Effector memory CD8-positive, alpha-beta T cell (primary cell): Measurements from ENCODE around the gene ZNF346.
"Not testable (repeated sequence)": the region's sequence is repeated elsewhere in the genome, so short reads cannot be mapped to it uniquely, and the experiment has no call there.

Experiments
- ATAC-seq: fragments of 150-1000 bp; cut with Tn5 transposase; replicated peaks from 2 replicates; pipeline ENCODE4 v1.10.0; 2021; ENCODE audit warnings: mild to moderate bottlenecking, moderate library complexity
- DNase-seq, 3 experiments: peaks; one replicate each; pipeline ENCODE4 v3.0.0; 2021
- H3K27ac Mint-ChIP-seq, 2 donors: one replicate each; pipeline ENCODE4 v1.8.0; 2022; ENCODE audit warnings: mild to moderate bottlenecking in 2 of 2, mixed read lengths in 2 of 2, moderate library complexity in 2 of 2
- H3K27me3 Mint-ChIP-seq, 2 donors: one replicate each; pipeline ENCODE4 v1.8.0; 2022; ENCODE audit warnings: mixed read lengths in 2 of 2
- H3K36me3 Mint-ChIP-seq: one replicate; pipeline ENCODE4 v1.8.0; 2022; ENCODE audit warnings: mild to moderate bottlenecking, moderate library complexity, mixed read lengths; ENCODE audit not compliant: insufficient read depth
- H3K4me1 Mint-ChIP-seq, 2 donors: one replicate each; pipeline ENCODE4 v1.8.0; 2022; ENCODE audit warnings: low read depth in 2 of 2, mixed read lengths in 2 of 2
- H3K4me3 Mint-ChIP-seq, 2 donors: one replicate each; pipeline ENCODE4 v1.8.0; 2022; ENCODE audit warnings: mild to moderate bottlenecking in 2 of 2, mixed read lengths in 2 of 2, moderate library complexity in 2 of 2
- H3K9me3 Mint-ChIP-seq, 2 donors: one replicate each; pipeline ENCODE4 v1.8.0; 2022; ENCODE audit warnings: mixed read lengths in 2 of 2

ZNF346 gene

DNA sequence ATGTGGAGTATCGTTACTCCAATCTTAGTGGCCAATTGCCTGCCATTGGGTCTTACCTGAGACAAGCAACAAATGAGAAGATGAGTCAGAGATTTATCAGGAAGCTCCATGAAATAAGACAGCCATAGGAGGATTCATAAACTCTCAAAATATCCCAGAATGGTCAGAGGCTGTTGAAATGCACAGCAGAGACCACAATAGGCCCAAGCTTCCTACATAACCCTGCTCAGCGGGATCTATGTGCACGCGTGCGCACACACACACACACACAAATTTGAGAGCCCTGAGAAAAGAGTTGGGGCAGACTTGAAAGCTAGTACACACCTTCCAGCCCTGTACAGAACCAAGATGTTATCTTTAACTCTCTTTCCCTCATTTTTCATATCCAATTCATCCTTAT lies 25.7 kb upstream of the ZNF346 start:
- H3K27me3 Mint-ChIP-seq: no peaks in the 10 kb centered on the region
- peaks cover 33 to 52% of the 10 kb centered on the region in 2 donors for H3K4me1 Mint-ChIP-seq
- H3K4me3 Mint-ChIP-seq: no peak overlapping the region
- H3K27ac Mint-ChIP-seq: peak overlapping the region in 1 of 2 donors; percentile 9
- peaks cover 5% of the 10 kb centered on the region for H3K36me3 Mint-ChIP-seq
- no peaks in the 10 kb centered on the region for H3K9me3 Mint-ChIP-seq
- ATAC-seq (no peak), DNase-seq (no peak)

- Mint-ChIP-seq H3K27me3 (no peaks in the 10 kb centered on the region), H3K9me3 (no peaks in the 10 kb centered on the region), H3K36me3 (no peaks in the 10 kb centered on the region), H3K4me3 (no peak overlapping the region), H3K27ac (no peak overlapping the region), H3K4me1 (peaks cover 34 to 54% of the 10 kb centered on the region in 2 donors)
- ATAC-seq: no peak
- DNase-seq: no peak
Measured at GRCh38 chr5:176998828-176999227, 23.7 kb upstream of the ZNF346 start.

GRCh38 chr5:176999526-176999925 lies 23.0 kb upstream of the ZNF346 start:
- not testable (repeated sequence) for H3K27me3 Mint-ChIP-seq, H3K4me3 Mint-ChIP-seq, H3K9me3 Mint-ChIP-seq, H3K36me3 Mint-ChIP-seq, DNase-seq, ATAC-seq
- Mint-ChIP-seq H3K27ac (peak overlapping the region in 1 of 2 donors; percentile 75), H3K4me1 (peaks cover 33 to 57% of the 10 kb centered on the region in 2 donors)

- H3K27ac Mint-ChIP-seq: no peak overlapping the region
- peak overlapping the region in 1 of 2 donors; percentile 96 for H3K4me3 Mint-ChIP-seq
- ATAC-seq: no peak
- no peaks in the 10 kb centered on the region for H3K9me3 Mint-ChIP-seq
- H3K4me1 Mint-ChIP-seq: peaks cover 28 to 49% of the 10 kb centered on the region in 2 donors
- H3K27me3 Mint-ChIP-seq: no peaks in the 10 kb centered on the region
- peaks cover 22% of the 10 kb centered on the region for H3K36me3 Mint-ChIP-seq
- no peak for DNase-seq
Measured at GRCh38 chr5:177003649-177004048, 18.8 kb upstream of the ZNF346 start.

- H3K27ac Mint-ChIP-seq: peak overlapping the region in 1 of 2 donors; percentile 96
- peaks cover 22% of the 10 kb centered on the region for H3K36me3 Mint-ChIP-seq
- H3K4me3 Mint-ChIP-seq: peak overlapping the region; percentile 96 to 98
- no peak for ATAC-seq
- no peaks in the 10 kb centered on the region for H3K9me3 Mint-ChIP-seq
- H3K27me3 Mint-ChIP-seq: no peaks in the 10 kb centered on the region
- peaks cover 22 to 42% of the 10 kb centered on the region in 2 donors for H3K4me1 Mint-ChIP-seq
- no peak for DNase-seq
Measured at GRCh38 chr5:177004961-177005360, 17.5 kb upstream of the ZNF346 start.

- H3K27me3 Mint-ChIP-seq: no peaks in the 10 kb centered on the region
- H3K36me3 Mint-ChIP-seq: peaks cover 22% of the 10 kb centered on the region
- ATAC-seq: peak; percentile 57
- peaks cover 22 to 38% of the 10 kb centered on the region in 2 donors for H3K4me1 Mint-ChIP-seq
- peak; percentile 27 to 61 (median 47) for DNase-seq
- H3K4me3 Mint-ChIP-seq: peak overlapping the region; percentile 96 to 98
- peak overlapping the region; percentile 94 to 96 for H3K27ac Mint-ChIP-seq
- no peaks in the 10 kb centered on the region for H3K9me3 Mint-ChIP-seq
Measured at GRCh38 chr5:177005619-177006264, 16.8 kb upstream of the ZNF346 start.

DNA sequence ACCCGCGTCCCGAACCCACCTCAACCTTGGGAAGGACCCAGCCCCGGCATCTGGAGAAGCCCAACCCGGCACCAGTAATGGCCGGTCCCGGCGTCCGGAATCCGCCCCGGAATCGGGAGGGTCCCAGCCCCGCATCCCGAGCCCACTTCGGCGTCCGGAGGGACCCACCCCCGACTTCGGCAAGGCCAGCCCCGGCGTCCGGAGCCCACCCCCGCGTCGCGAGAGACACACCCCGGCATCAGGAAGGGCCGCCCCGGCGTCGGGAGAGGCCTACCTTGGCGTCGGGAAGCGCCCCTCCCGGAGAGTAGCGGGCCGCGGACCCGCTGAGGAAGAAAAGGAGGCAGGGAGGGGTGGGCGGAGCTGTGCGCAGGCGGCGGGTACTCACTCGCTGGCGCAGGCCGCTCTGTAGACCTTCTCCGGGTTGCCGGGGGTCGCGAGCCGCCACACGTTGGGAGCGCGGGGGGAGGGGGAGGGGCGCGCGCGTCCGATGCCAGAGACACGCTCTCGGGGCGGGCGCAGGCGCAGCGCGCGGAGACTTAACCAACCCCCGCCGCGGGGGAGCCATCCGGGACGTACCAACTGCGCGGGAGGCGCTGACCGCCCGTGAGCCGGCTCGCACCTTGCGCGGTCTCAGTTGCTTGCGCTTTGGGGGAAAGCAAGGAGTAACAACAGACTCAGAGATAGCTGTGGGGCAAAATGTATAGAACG lies 16.1 kb upstream of the ZNF346 start, which contains the start of gene UIMC1:
Gene UIMC1, minus strand, starts transcription at position 515 of the 708 bp plus-strand sequence. CDS start 24,164 bp downstream, outside the sequence.
- Mint-ChIP-seq H3K9me3 (no peaks in the 10 kb centered on the region), H3K4me3 (peak within 1 kb of the TSS; percentile 96 to 98), H3K36me3 (peaks cover 22% of the 10 kb centered on the region), H3K4me1 (peaks cover 22 to 31% of the 10 kb centered on the region in 2 donors), H3K27me3 (no peaks in the 10 kb centered on the region), H3K27ac (peak within 1 kb of the TSS; percentile 94 to 96)
- peak; percentile 86 for ATAC-seq
- peak; percentile 90 to 92 (median 92) for DNase-seq

GRCh38 chr5:177008716-177009115 lies 13.8 kb upstream of the ZNF346 start:
- Mint-ChIP-seq H3K27ac (no peak overlapping the region), H3K36me3 (peaks cover 22% of the 10 kb centered on the region), H3K4me3 (no peak overlapping the region), H3K4me1 (peaks cover 16 to 26% of the 10 kb centered on the region in 2 donors), H3K27me3 (no peaks in the 10 kb centered on the region), H3K9me3 (no peaks in the 10 kb centered on the region)
- no peak for ATAC-seq
- no peak for DNase-seq

- peaks cover 22% of the 10 kb centered on the region for H3K36me3 Mint-ChIP-seq
- H3K4me3 Mint-ChIP-seq: no peak overlapping the region
- no peaks in the 10 kb centered on the region for H3K9me3 Mint-ChIP-seq
- no peak overlapping the region for H3K27ac Mint-ChIP-seq
- peaks cover 13% of the 10 kb centered on the region in 2 donors for H3K4me1 Mint-ChIP-seq
- no peak for DNase-seq
- ATAC-seq: no peak
- no peaks in the 10 kb centered on the region for H3K27me3 Mint-ChIP-seq
Measured at GRCh38 chr5:177010153-177010552, 12.3 kb upstream of the ZNF346 start.

DNA sequence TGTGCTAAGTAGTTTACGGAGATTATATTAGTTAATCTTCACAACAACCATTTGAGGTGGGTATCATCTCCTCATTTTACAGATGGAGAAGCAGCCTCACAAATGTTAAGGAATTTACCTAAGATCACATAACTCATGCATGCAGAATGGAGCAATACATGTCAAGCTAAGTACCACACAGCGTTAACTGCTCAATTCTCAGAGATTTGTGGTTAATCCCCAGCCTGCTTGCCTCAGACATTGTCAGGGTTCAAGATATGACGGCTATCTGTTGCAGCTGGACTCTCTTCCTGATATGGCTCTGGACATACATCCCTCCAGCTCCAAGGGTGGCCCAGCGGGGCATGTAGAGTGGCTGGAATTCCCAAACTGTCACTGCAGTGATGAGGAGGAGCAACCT lies 7.3 kb upstream of the ZNF346 start:
- no peaks in the 10 kb centered on the region for H3K9me3 Mint-ChIP-seq
- DNase-seq: no peak
- no peaks in the 10 kb centered on the region for H3K27me3 Mint-ChIP-seq
- no peak overlapping the region for H3K27ac Mint-ChIP-seq
- no peak overlapping the region for H3K4me3 Mint-ChIP-seq
- no peaks in the 10 kb centered on the region for H3K36me3 Mint-ChIP-seq
- ATAC-seq: no peak
- H3K4me1 Mint-ChIP-seq: no peaks in the 10 kb centered on the region

GRCh38 chr5:177018341-177018740 lies 4.2 kb upstream of the ZNF346 start:
- no peaks in the 10 kb centered on the region for H3K27me3 Mint-ChIP-seq
- H3K4me3 Mint-ChIP-seq: no peak overlapping the region
- no peak overlapping the region for H3K27ac Mint-ChIP-seq
- peaks cover 17% of the 10 kb centered on the region for H3K36me3 Mint-ChIP-seq
- no peaks in the 10 kb centered on the region for H3K9me3 Mint-ChIP-seq
- ATAC-seq: no peak
- no peak for DNase-seq
- H3K4me1 Mint-ChIP-seq: peaks cover 14 to 17% of the 10 kb centered on the region in 2 donors

GRCh38 chr5:177020033-177020432 lies 2.5 kb upstream of the ZNF346 start:
- peak overlapping the region in 1 of 2 donors; percentile 9 for H3K27ac Mint-ChIP-seq
- H3K4me3 Mint-ChIP-seq: no peak overlapping the region
- no peak for ATAC-seq

DNA sequence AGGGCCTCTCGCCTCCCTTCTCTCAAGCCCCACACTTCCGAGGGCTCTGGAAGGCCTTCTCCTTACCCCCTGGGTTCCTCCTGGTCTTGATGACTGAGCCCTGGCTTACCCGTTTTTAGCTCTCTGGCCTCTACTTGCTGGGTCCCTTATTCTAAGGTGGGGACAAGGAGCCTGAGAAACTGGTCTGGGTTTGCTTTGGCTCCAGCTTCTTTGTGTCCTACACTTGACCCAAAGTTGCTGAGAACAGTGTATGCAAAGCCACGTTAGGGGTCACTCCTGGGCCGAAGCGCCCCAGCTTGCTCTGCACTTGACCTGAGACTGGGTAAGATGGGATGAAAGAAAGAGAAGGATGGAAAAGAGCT lies 788 bp downstream of the ZNF346 start:
- DNase-seq: peak in 1 of 3 experiments; percentile 15
- H3K4me3 Mint-ChIP-seq: peak overlapping the region; percentile 92 to 93
- H3K27me3 Mint-ChIP-seq: no peaks in the 10 kb centered on the region
- H3K4me1 Mint-ChIP-seq: peaks cover 26 to 36% of the 10 kb centered on the region in 2 donors
- peak overlapping the region; percentile 96 to 98 for H3K27ac Mint-ChIP-seq
- H3K9me3 Mint-ChIP-seq: no peaks in the 10 kb centered on the region
- H3K36me3 Mint-ChIP-seq: peaks cover 30% of the 10 kb centered on the region
- peak; percentile 5 for ATAC-seq

More at GRCh38 chr5:177020033-177020432, 2.5 kb upstream of the ZNF346 start:
- H3K36me3 Mint-ChIP-seq: peaks cover 25% of the 10 kb centered on the region
- H3K27me3 Mint-ChIP-seq: no peaks in the 10 kb centered on the region
- H3K9me3 Mint-ChIP-seq: no peaks in the 10 kb centered on the region
- H3K4me1 Mint-ChIP-seq: peaks cover 25 to 31% of the 10 kb centered on the region in 2 donors
- DNase-seq: no peak

GRCh38 chr5:177024559-177024958 lies 2.1 kb downstream of the ZNF346 start:
- peak overlapping the region in 1 of 2 donors; percentile 4 for H3K4me3 Mint-ChIP-seq
- ATAC-seq (no peak), DNase-seq (no peak)
- peaks cover 26 to 36% of the 10 kb centered on the region in 2 donors for H3K4me1 Mint-ChIP-seq
- H3K36me3 Mint-ChIP-seq: peaks cover 30% of the 10 kb centered on the region
- H3K9me3 Mint-ChIP-seq: no peaks in the 10 kb centered on the region
- peak overlapping the region; percentile 6 to 98 for H3K27ac Mint-ChIP-seq
- H3K27me3 Mint-ChIP-seq: no peaks in the 10 kb centered on the region
